ENCODE results near the gene OR56A3.

DNA sequence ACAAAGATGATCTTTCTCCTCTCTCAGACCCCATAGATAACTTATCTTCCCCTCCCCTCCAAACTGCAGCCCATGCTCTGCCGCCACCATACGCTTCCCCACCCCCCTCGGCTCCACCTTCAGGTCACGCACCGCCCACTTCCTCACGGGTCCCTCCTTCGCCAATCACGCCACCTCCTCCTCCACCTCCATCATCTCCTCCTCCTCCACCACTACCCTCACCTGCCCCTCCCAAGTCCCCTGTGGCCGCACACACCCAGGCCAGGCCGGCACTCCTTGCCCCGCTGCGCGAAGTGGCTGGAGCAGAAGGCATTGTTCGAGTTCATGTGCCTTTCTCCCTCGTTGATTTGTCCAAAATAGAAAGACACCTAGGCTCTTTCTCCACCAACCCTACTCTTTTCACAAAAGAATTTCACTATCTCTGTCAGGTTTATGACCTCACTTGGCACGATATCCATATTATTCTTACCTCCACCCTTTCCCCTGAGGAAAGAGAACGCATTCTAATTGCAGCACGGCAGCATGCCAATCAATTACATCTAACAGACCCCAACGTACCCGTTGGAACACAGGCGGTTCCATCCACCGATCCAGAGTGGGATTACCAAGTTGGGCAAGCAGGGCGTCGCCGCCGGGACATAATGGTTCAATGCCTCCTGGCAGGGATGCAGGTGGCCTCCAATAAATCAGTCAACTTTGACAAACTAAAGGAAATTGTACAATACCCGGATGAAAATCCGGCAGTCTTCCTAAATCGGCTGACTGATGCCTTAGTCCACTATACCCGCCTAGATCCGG lies 12.3 kb upstream of the OR56A3 start:
- TF ChIP-seq EZH2phosphoT487 (IDR thresholded peaks at IDR 0.05; ENCODE audit: unreplicated experiment) (no peak), STAT1 (IDR thresholded peaks at IDR 0.05; ENCODE audit: unreplicated experiment) (no peak), POLR2AphosphoS5 (IDR thresholded peaks at IDR 0.05; ENCODE audit: low read depth) (no peak), EZH2 (IDR thresholded peaks at IDR 0.05; ENCODE audit: low read depth, unreplicated experiment) (no peak), JUNB (IDR thresholded peaks at IDR 0.05; ENCODE audit: unreplicated experiment) (no peak)
- TF ChIP-seq, protein P1, sequence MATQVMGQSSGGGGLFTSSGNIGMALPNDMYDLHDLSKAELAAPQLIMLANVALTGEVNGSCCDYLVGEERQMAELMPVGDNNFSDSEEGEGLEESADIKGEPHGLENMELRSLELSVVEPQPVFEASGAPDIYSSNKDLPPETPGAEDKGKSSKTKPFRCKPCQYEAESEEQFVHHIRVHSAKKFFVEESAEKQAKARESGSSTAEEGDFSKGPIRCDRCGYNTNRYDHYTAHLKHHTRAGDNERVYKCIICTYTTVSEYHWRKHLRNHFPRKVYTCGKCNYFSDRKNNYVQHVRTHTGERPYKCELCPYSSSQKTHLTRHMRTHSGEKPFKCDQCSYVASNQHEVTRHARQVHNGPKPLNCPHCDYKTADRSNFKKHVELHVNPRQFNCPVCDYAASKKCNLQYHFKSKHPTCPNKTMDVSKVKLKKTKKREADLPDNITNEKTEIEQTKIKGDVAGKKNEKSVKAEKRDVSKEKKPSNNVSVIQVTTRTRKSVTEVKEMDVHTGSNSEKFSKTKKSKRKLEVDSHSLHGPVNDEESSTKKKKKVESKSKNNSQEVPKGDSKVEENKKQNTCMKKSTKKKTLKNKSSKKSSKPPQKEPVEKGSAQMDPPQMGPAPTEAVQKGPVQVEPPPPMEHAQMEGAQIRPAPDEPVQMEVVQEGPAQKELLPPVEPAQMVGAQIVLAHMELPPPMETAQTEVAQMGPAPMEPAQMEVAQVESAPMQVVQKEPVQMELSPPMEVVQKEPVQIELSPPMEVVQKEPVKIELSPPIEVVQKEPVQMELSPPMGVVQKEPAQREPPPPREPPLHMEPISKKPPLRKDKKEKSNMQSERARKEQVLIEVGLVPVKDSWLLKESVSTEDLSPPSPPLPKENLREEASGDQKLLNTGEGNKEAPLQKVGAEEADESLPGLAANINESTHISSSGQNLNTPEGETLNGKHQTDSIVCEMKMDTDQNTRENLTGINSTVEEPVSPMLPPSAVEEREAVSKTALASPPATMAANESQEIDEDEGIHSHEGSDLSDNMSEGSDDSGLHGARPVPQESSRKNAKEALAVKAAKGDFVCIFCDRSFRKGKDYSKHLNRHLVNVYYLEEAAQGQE (IDR thresholded peaks at IDR 0.05; ENCODE audit: unreplicated experiment), result no peak
- TF ChIP-seq, protein P2, sequence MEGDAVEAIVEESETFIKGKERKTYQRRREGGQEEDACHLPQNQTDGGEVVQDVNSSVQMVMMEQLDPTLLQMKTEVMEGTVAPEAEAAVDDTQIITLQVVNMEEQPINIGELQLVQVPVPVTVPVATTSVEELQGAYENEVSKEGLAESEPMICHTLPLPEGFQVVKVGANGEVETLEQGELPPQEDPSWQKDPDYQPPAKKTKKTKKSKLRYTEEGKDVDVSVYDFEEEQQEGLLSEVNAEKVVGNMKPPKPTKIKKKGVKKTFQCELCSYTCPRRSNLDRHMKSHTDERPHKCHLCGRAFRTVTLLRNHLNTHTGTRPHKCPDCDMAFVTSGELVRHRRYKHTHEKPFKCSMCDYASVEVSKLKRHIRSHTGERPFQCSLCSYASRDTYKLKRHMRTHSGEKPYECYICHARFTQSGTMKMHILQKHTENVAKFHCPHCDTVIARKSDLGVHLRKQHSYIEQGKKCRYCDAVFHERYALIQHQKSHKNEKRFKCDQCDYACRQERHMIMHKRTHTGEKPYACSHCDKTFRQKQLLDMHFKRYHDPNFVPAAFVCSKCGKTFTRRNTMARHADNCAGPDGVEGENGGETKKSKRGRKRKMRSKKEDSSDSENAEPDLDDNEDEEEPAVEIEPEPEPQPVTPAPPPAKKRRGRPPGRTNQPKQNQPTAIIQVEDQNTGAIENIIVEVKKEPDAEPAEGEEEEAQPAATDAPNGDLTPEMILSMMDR (conservative IDR thresholded peaks at IDR 0.05; ENCODE audit: low read depth in 2 of 2), result no peak

Measured in GM23338 (cell line).